Measurements from ENCODE around the gene DNAH14.
"Not testable (repeated sequence)": the region's sequence is repeated elsewhere in the genome, so short reads cannot be mapped to it uniquely, and the experiment has no call there.

Gene DNAH14

GRCh38 chr1:225355863-225356262 lies 426.4 kb downstream of the DNAH14 start:
- no peak for DNase-seq

GRCh38 chr1:225360119-225360518 lies 430.6 kb downstream of the DNAH14 start:
- DNase-seq = no peak

- DNase-seq = no peak
Observed at GRCh38 chr1:225361176-225361575, 431.7 kb downstream of the DNAH14 start.

GRCh38 chr1:225362805-225363204 lies 433.3 kb downstream of the DNAH14 start:
- no peak for DNase-seq

- no peak for DNase-seq
Observed at GRCh38 chr1:225364439-225364838, 435.0 kb downstream of the DNAH14 start.

- no peak for DNase-seq
Observed at GRCh38 chr1:225366018-225366417, 436.5 kb downstream of the DNAH14 start.

GRCh38 chr1:225366552-225366951 lies 437.1 kb downstream of the DNAH14 start:
- no peak for DNase-seq

- no peak for DNase-seq
Observed at GRCh38 chr1:225368036-225368552, 438.6 kb downstream of the DNAH14 start.

GRCh38 chr1:225371366-225372010 lies 442.0 kb downstream of the DNAH14 start:
- no peak for DNase-seq

- DNase-seq = no peak
Observed at GRCh38 chr1:225373155-225373554, 443.7 kb downstream of the DNAH14 start.

- no peak for DNase-seq
Observed at GRCh38 chr1:225374996-225375395, 445.5 kb downstream of the DNAH14 start.

- no peak for DNase-seq
Observed at GRCh38 chr1:225378880-225379279, 449.4 kb downstream of the DNAH14 start.

GRCh38 chr1:225380691-225381090 lies 451.2 kb downstream of the DNAH14 start:
- no peak for DNase-seq

GRCh38 chr1:225386860-225387259 lies 457.4 kb downstream of the DNAH14 start:
- not testable (repeated sequence) for DNase-seq

GRCh38 chr1:225388372-225388771 lies 458.9 kb downstream of the DNAH14 start:
- DNase-seq = no peak

- DNase-seq = no peak
Observed at GRCh38 chr1:225389843-225390242, 460.4 kb downstream of the DNAH14 start.

- DNase-seq = no peak
Observed at GRCh38 chr1:225396357-225396756, 466.9 kb downstream of the DNAH14 start.

GRCh38 chr1:225400968-225401367 lies 471.5 kb downstream of the DNAH14 start:
- DNase-seq = no peak

- no peak for DNase-seq
Observed at GRCh38 chr1:225406976-225407725, 477.7 kb downstream of the DNAH14 start.

GRCh38 chr1:225407755-225408154 lies 478.3 kb downstream of the DNAH14 start:
- no peak for DNase-seq

- no peak for DNase-seq
Observed at GRCh38 chr1:225408249-225408648, 478.8 kb downstream of the DNAH14 start.

GRCh38 chr1:225409051-225409450 lies 479.6 kb downstream of the DNAH14 start:
- DNase-seq = no peak

- DNase-seq = no peak
Observed at GRCh38 chr1:225410036-225410435, 480.6 kb downstream of the DNAH14 start.

GRCh38 chr1:225412321-225412720 lies 482.8 kb downstream of the DNAH14 start:
- DNase-seq = no peak
